ENCODE results near the gene GDF7. TPM values are rescaled to one million over a fixed set of nuclear protein-coding genes. Genes with fewer than 3 reads are reported as not detected.

GDF7 gene
- total and polyA plus RNA-seq, 10 of the 15 experiments (the other 5 are each of a cell fraction or from before 2014, with no cell fraction given): 0.02 to 0.11 (median 0.04) TPM; not detected in 1

DNA sequence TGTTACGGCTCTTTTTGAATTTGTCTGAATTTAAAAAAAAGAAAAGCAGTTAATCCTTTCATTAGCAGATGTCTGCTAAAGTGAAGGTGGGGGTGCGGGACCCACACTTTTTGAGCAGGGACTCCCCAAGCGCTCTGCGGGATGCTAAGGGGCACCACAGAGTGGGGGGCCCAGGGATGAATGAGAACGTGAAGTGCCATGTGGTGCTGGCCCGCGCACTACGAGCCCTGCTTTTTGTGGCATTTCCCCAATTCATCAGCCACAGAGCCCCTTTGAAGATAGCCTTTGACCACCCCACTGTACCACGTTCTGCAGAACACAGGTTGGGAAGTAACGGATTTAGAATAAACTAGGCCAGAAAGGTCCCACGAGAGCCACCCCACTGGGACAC, 44.7 kb upstream of the GDF7 start (continued):
- TF ChIP-seq SMAD5 (IDR thresholded peaks at IDR 0.05; ENCODE audit: low read depth): no peak

DNA sequence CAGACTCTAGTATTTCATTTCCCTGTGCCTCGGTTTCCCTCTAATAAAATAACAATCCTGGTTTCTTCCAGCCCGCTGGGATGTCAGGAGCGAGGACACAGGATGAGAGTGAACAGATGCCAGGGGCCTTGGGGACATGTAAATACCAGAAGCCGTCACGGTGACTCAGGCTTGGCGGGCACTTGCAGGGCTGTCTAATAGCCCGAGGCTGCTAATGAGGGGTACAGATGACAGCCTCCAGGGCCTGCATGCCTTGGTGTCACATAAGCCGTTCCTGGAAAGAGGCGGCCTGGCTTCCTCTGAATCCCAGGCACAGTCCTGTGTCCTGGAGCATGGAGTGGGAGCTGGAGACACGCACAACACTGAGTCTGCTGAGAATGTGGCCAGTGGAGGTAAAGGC, 44.2 kb upstream of the GDF7 start:
- Histone ChIP-seq H3K27me3 (replicated peaks in 1 of 2; ENCODE audit: control insufficient read depth in 2 of 2, insufficient read depth in 2 of 2, low read length in 1 of 2) (no peaks in the 10 kb centered on the region), H3K9ac (ENCODE audit: control insufficient read depth, insufficient read depth, low read length) (no peak overlapping the region), H4K20me1 (ENCODE audit: control insufficient read depth, insufficient read depth) (no peaks in the 10 kb centered on the region), H2AFZ (ENCODE audit: control insufficient read depth, low read depth, low read length) (no peak overlapping the region), H3K4me3 (no peak overlapping the region), H3K27ac (ENCODE audit: control insufficient read depth, insufficient read depth) (no peak overlapping the region), H3K4me2 (ENCODE audit: control insufficient read depth, insufficient read depth) (no peak overlapping the region), H3K36me3 (ENCODE audit: control insufficient read depth in 2 of 2, insufficient read depth in 2 of 2, low read length in 1 of 2) (no peaks in the 10 kb centered on the region), H3K79me2 (ENCODE audit: control insufficient read depth, insufficient read depth, low read length) (no peaks in the 10 kb centered on the region), H3K9me3 (replicated peaks; ENCODE audit: control insufficient read depth, insufficient read depth, low read length) (no peaks in the 10 kb centered on the region), H3K4me1 (ENCODE audit: control insufficient read depth, insufficient read depth, low read length) (no peaks in the 10 kb centered on the region)
- no peak for FAIRE-seq
- intact Hi-C loops (cut with micrococcal nuclease; ENCODE audit: unreplicated experiment): no loop called here
- RAD21 ChIA-PET (ENCODE audit: unreplicated experiment): no interaction called here
- DNase-seq (ENCODE audit: low read depth, low spot score): no peak
- SMC1A ChIA-PET (ENCODE audit: uncharacterized antibody, unreplicated experiment): no interaction called here
- no peak for ATAC-seq
- POLR2A ChIA-PET: no interaction called here
- 74% methylated on average over 10 of the region's 10 CpGs for WGBS (ENCODE audit: insufficient coverage, insufficient replicate concordance, low lambda C conversion rate, missing lambda C conversion rate)
- CTCF ChIA-PET: no interaction called here
- in situ Hi-C loops (cut with MboI): no loop called here
- BruUV-seq (replicated peaks): no TSS peak
- TF ChIP-seq BCL11A (IDR thresholded peaks at IDR 0.05; ENCODE audit: low read depth, low read length): no peak
- no peak for TF ChIP-seq PAX5 (IDR thresholded peaks at IDR 0.05; ENCODE audit: borderline replicate concordance, low read depth, low read length)
- TF ChIP-seq, protein P1, sequence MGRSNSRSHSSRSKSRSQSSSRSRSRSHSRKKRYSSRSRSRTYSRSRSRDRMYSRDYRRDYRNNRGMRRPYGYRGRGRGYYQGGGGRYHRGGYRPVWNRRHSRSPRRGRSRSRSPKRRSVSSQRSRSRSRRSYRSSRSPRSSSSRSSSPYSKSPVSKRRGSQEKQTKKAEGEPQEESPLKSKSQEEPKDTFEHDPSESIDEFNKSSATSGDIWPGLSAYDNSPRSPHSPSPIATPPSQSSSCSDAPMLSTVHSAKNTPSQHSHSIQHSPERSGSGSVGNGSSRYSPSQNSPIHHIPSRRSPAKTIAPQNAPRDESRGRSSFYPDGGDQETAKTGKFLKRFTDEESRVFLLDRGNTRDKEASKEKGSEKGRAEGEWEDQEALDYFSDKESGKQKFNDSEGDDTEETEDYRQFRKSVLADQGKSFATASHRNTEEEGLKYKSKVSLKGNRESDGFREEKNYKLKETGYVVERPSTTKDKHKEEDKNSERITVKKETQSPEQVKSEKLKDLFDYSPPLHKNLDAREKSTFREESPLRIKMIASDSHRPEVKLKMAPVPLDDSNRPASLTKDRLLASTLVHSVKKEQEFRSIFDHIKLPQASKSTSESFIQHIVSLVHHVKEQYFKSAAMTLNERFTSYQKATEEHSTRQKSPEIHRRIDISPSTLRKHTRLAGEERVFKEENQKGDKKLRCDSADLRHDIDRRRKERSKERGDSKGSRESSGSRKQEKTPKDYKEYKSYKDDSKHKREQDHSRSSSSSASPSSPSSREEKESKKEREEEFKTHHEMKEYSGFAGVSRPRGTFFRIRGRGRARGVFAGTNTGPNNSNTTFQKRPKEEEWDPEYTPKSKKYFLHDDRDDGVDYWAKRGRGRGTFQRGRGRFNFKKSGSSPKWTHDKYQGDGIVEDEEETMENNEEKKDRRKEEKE (IDR thresholded peaks at IDR 0.05): no peak
- no peak for TF ChIP-seq TCF7 (IDR thresholded peaks at IDR 0.05; ENCODE audit: borderline replicate concordance)
- no peak for TF ChIP-seq STAT1 (conservative IDR thresholded peaks at IDR 0.05)
- no peak for TF ChIP-seq TBL1XR1 (IDR thresholded peaks at IDR 0.05; ENCODE audit: low read depth, low read length)
- TF ChIP-seq, protein P2, sequence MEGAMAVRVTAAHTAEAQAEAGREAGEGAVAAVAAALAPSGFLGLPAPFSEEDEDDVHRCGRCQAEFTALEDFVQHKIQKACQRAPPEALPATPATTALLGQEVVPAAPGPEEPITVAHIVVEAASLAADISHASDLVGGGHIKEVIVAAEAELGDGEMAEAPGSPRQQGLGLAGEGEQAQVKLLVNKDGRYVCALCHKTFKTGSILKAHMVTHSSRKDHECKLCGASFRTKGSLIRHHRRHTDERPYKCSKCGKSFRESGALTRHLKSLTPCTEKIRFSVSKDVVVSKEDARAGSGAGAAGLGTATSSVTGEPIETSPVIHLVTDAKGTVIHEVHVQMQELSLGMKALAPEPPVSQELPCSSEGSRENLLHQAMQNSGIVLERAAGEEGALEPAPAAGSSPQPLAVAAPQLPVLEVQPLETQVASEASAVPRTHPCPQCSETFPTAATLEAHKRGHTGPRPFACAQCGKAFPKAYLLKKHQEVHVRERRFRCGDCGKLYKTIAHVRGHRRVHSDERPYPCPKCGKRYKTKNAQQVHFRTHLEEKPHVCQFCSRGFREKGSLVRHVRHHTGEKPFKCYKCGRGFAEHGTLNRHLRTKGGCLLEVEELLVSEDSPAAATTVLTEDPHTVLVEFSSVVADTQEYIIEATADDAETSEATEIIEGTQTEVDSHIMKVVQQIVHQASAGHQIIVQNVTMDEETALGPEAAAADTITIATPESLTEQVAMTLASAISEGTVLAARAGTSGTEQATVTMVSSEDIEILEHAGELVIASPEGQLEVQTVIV (IDR thresholded peaks at IDR 0.05; ENCODE audit: borderline replicate concordance, partially characterized antibody): no peak
- TF ChIP-seq CBFB (IDR thresholded peaks at IDR 0.05; ENCODE audit: low read depth): no peak
- TF ChIP-seq FOS (IDR thresholded peaks at IDR 0.05; ENCODE audit: borderline replicate concordance, extremely low read depth, insufficient read length): no peak
- no peak for TF ChIP-seq SUPT20H (IDR thresholded peaks at IDR 0.05; ENCODE audit: borderline replicate concordance, control insufficient read depth, low read depth, low read length)
- TF ChIP-seq, protein P3, sequence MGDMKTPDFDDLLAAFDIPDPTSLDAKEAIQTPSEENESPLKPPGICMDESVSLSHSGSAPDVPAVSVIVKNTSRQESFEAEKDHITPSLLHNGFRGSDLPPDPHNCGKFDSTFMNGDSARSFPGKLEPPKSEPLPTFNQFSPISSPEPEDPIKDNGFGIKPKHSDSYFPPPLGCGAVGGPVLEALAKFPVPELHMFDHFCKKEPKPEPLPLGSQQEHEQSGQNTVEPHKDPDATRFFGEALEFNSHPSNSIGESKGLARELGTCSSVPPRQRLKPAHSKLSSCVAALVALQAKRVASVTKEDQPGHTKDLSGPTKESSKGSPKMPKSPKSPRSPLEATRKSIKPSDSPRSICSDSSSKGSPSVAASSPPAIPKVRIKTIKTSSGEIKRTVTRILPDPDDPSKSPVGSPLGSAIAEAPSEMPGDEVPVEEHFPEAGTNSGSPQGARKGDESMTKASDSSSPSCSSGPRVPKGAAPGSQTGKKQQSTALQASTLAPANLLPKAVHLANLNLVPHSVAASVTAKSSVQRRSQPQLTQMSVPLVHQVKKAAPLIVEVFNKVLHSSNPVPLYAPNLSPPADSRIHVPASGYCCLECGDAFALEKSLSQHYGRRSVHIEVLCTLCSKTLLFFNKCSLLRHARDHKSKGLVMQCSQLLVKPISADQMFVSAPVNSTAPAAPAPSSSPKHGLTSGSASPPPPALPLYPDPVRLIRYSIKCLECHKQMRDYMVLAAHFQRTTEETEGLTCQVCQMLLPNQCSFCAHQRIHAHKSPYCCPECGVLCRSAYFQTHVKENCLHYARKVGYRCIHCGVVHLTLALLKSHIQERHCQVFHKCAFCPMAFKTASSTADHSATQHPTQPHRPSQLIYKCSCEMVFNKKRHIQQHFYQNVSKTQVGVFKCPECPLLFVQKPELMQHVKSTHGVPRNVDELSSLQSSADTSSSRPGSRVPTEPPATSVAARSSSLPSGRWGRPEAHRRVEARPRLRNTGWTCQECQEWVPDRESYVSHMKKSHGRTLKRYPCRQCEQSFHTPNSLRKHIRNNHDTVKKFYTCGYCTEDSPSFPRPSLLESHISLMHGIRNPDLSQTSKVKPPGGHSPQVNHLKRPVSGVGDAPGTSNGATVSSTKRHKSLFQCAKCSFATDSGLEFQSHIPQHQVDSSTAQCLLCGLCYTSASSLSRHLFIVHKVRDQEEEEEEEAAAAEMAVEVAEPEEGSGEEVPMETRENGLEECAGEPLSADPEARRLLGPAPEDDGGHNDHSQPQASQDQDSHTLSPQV (IDR thresholded peaks at IDR 0.05): no peak
- TF ChIP-seq SUZ12 (IDR thresholded peaks at IDR 0.05; ENCODE audit: unreplicated experiment): no peak
- no peak for TF ChIP-seq MXI1 (IDR thresholded peaks at IDR 0.05; ENCODE audit: low read depth, low read length)
